Neuronal stem cell (in vitro differentiated cells): ENCODE measurements around the gene RNF145.

Experiments
- DNase-seq: peaks from one replicate; pipeline ENCODE4 v3.0.0-alpha.2; 2013; ENCODE audit warnings: low spot score
- H2AFZ ChIP-seq: one replicate; pipeline ENCODE4 v1.6.1; 2013; ENCODE audit warnings: mild to moderate bottlenecking, low read length, inconsistent platforms
- H2AK5ac ChIP-seq: 2 replicates; pipeline ENCODE4 v1.6.1; 2013; ENCODE audit warnings: low read depth, mild to moderate bottlenecking, inconsistent platforms, low read length, moderate library complexity, mixed read lengths
- H2BK120ac ChIP-seq: 2 replicates; pipeline ENCODE4 v1.6.1; 2013; ENCODE audit warnings: low read depth, mild to moderate bottlenecking, inconsistent platforms, low read length, moderate library complexity, mixed read lengths
- H2BK12ac ChIP-seq: one replicate; pipeline ENCODE4 v1.6.1; 2013; ENCODE audit warnings: low read length, inconsistent platforms
- H2BK15ac ChIP-seq: 2 replicates; pipeline ENCODE4 v1.6.1; 2013; ENCODE audit warnings: mild to moderate bottlenecking, low read length, inconsistent platforms, mixed read lengths
- H2BK5ac ChIP-seq: one replicate; pipeline ENCODE4 v1.6.1; 2013; ENCODE audit warnings: inconsistent platforms, mild to moderate bottlenecking, low read length, moderate library complexity
- H3K14ac ChIP-seq: one replicate; pipeline ENCODE4 v1.6.1; 2013; ENCODE audit warnings: low read length, inconsistent platforms
- H3K18ac ChIP-seq: 2 replicates; pipeline ENCODE4 v1.6.1; 2013; ENCODE audit warnings: low read length, inconsistent platforms
- H3K23ac ChIP-seq: 2 replicates; pipeline ENCODE4 v1.6.1; 2013; ENCODE audit warnings: low read depth, mild to moderate bottlenecking, mixed read lengths, low read length, inconsistent platforms; ENCODE audit not compliant: poor library complexity
- H3K27ac ChIP-seq: replicated peaks from 3 replicates; pipeline ENCODE4 v1.5.1; 2013; ENCODE audit warnings: low read length, inconsistent platforms
- H3K27me3 ChIP-seq, 3 experiments: 2 replicates each; pipeline ENCODE4 v1.6.1; 2013; ENCODE audit warnings: low read length in 3 of 3, mild to moderate bottlenecking in 2 of 3, inconsistent platforms in 1 of 3, low read depth in 1 of 3, mixed read lengths in 1 of 3, moderate library complexity in 1 of 3; ENCODE audit not compliant: control insufficient read depth in 3 of 3, insufficient read depth in 3 of 3
- H3K36me3 ChIP-seq, 2 donors: replicated peaks in 1 of 2; 2 replicates each; pipeline ENCODE4 v1.6.1; 2013; ENCODE audit warnings: low read length in 2 of 2; ENCODE audit not compliant: control insufficient read depth in 2 of 2, insufficient read depth in 2 of 2
- H3K4ac ChIP-seq: 2 replicates; pipeline ENCODE4 v1.6.1; 2013; ENCODE audit warnings: inconsistent platforms, mild to moderate bottlenecking, low read length, moderate library complexity
- H3K4me1 ChIP-seq, 2 donors: 1 replicate in 1 of 2; 2 replicates in 1 of 2; pipeline ENCODE4 v1.6.1; 2013; ENCODE audit warnings: low read length in 2 of 2, low read depth in 1 of 2; ENCODE audit not compliant: control insufficient read depth in 2 of 2, insufficient read depth in 1 of 2
- H3K4me2 ChIP-seq: one replicate; pipeline ENCODE4 v1.6.1; 2013; ENCODE audit warnings: mild to moderate bottlenecking, low read length, inconsistent platforms; ENCODE audit not compliant: insufficient read depth, poor library complexity, severe bottlenecking
- H3K4me3 ChIP-seq, 2 donors: 2 replicates each; pipeline ENCODE4 v1.5.1; 2013; ENCODE audit warnings: low read length in 2 of 2, mild to moderate bottlenecking in 2 of 2, inconsistent platforms in 1 of 2, moderate library complexity in 1 of 2
- H3K79me1 ChIP-seq: one replicate; pipeline ENCODE4 v1.6.1; 2013; ENCODE audit warnings: low read depth, mild to moderate bottlenecking, inconsistent platforms, low read length, moderate library complexity
- H3K9ac ChIP-seq: one replicate; pipeline ENCODE4 v1.6.1; 2013; ENCODE audit warnings: mild to moderate bottlenecking, low read depth, low read length, inconsistent platforms; ENCODE audit not compliant: poor library complexity
- H3K9me3 ChIP-seq, 2 donors: replicated peaks in 1 of 2; 2 replicates each; pipeline versions ENCODE3 to v1.6.1; 2013; ENCODE audit warnings: low read length in 2 of 2, mild to moderate bottlenecking in 2 of 2, inconsistent platforms in 1 of 2, low read depth in 1 of 2, mixed read lengths in 1 of 2, moderate library complexity in 1 of 2; ENCODE audit not compliant: control insufficient read depth in 2 of 2, insufficient read depth in 1 of 2
- H4K8ac ChIP-seq: one replicate; pipeline ENCODE4 v1.6.1; 2013; ENCODE audit warnings: low read depth, mild to moderate bottlenecking, inconsistent platforms, low read length, moderate library complexity
- H4K91ac ChIP-seq: one replicate; pipeline ENCODE4 v1.6.1; 2013; ENCODE audit warnings: low read length, low read depth, mild to moderate bottlenecking, inconsistent platforms; ENCODE audit not compliant: poor library complexity
- WGBS, 2 donors: extraction: QIAGEN DNeasy Blood & Tissue Kit; methylation state at CpG; one replicate each; pipeline ENCODE4 v1.1.7; 2013; ENCODE audit warnings: missing lambda C conversion rate in 2 of 2, mixed read lengths in 1 of 2; ENCODE audit not compliant: insufficient read length in 2 of 2, insufficient replicate concordance in 1 of 2; ENCODE audit errors: extremely low coverage in 2 of 2; 5-methylcytosine and 5-hydroxymethylcytosine counted together

Gene RNF145

GRCh38 chr5:159139802-159140201 lies 69.6 kb downstream of the RNF145 start:
- no peak overlapping the region for H2BK15ac ChIP-seq
- no peak overlapping the region for H3K4ac ChIP-seq
- no peaks in the 10 kb centered on the region for H3K36me3 ChIP-seq
- H3K4me3 ChIP-seq: no peak overlapping the region
- no peak overlapping the region for H3K18ac ChIP-seq
- H3K4me2 ChIP-seq: no peak overlapping the region
- H2BK120ac ChIP-seq: no peak overlapping the region
- H3K27me3 ChIP-seq: no peaks in the 10 kb centered on the region
- H3K9me3 ChIP-seq: no peaks in the 10 kb centered on the region
- no peak overlapping the region for H2AK5ac ChIP-seq
- no peak overlapping the region for H4K8ac ChIP-seq
- H2BK12ac ChIP-seq: no peak overlapping the region
- H2BK5ac ChIP-seq: no peak overlapping the region
- H3K4me1 ChIP-seq: no peaks in the 10 kb centered on the region
- H3K14ac ChIP-seq: no peak overlapping the region
- DNase-seq: no peak
- no peak overlapping the region for H3K27ac ChIP-seq
- no peak overlapping the region for H4K91ac ChIP-seq
- no CpG with 5 or more reads among the region's 7 CpGs for WGBS, 2 donors
- no peak overlapping the region for H3K9ac ChIP-seq
- H3K79me1 ChIP-seq: no peaks in the 10 kb centered on the region
- H2AFZ ChIP-seq: no peak overlapping the region
- no peak overlapping the region for H3K23ac ChIP-seq

GRCh38 chr5:159135896-159136531 lies 73.3 kb downstream of the RNF145 start:
- no peak overlapping the region for H4K91ac ChIP-seq
- no peaks in the 10 kb centered on the region for H3K9me3 ChIP-seq
- H3K4me2 ChIP-seq: no peak overlapping the region
- H2AK5ac ChIP-seq: no peak overlapping the region
- no peak overlapping the region for H3K18ac ChIP-seq
- no peak overlapping the region for H3K4ac ChIP-seq
- H2BK15ac ChIP-seq: no peak overlapping the region
- no peak overlapping the region for H3K23ac ChIP-seq
- no peak overlapping the region for H2AFZ ChIP-seq
- no peak overlapping the region for H3K27ac ChIP-seq
- no peak for DNase-seq
- no peaks in the 10 kb centered on the region for H3K27me3 ChIP-seq
- H2BK5ac ChIP-seq: no peak overlapping the region
- no peaks in the 10 kb centered on the region for H3K79me1 ChIP-seq
- no peak overlapping the region for H4K8ac ChIP-seq
- H3K9ac ChIP-seq: no peak overlapping the region
- WGBS, 2 donors: no CpG with 5 or more reads among the region's 9 CpGs
- H3K4me1 ChIP-seq: no peaks in the 10 kb centered on the region
- no peak overlapping the region for H2BK120ac ChIP-seq
- no peaks in the 10 kb centered on the region for H3K36me3 ChIP-seq
- H3K4me3 ChIP-seq: no peak overlapping the region
- no peak overlapping the region for H3K14ac ChIP-seq
- no peak overlapping the region for H2BK12ac ChIP-seq

GRCh38 chr5:159133041-159133741 lies 76.2 kb downstream of the RNF145 start:
- H2BK12ac ChIP-seq: no peak overlapping the region
- no peak overlapping the region for H2BK5ac ChIP-seq
- H2BK120ac ChIP-seq: no peak overlapping the region
- peak; percentile 43 for DNase-seq
- H3K9me3 ChIP-seq: no peaks in the 10 kb centered on the region
- H3K27me3 ChIP-seq: no peaks in the 10 kb centered on the region
- H2AK5ac ChIP-seq: no peak overlapping the region
- no peak overlapping the region for H3K9ac ChIP-seq
- H3K4me3 ChIP-seq: no peak overlapping the region
- H2AFZ ChIP-seq: no peak overlapping the region
- no peak overlapping the region for H3K14ac ChIP-seq
- H3K23ac ChIP-seq: no peak overlapping the region
- H3K79me1 ChIP-seq: no peaks in the 10 kb centered on the region
- H2BK15ac ChIP-seq: no peak overlapping the region
- no peak overlapping the region for H4K91ac ChIP-seq
- no peak overlapping the region for H3K18ac ChIP-seq
- H3K27ac ChIP-seq: no peak overlapping the region
- H3K4ac ChIP-seq: no peak overlapping the region
- H3K36me3 ChIP-seq: no peaks in the 10 kb centered on the region
- no peak overlapping the region for H3K4me2 ChIP-seq
- H3K4me1 ChIP-seq: no peaks in the 10 kb centered on the region
- no CpG with 5 or more reads among the region's 11 CpGs for WGBS, 2 donors
- no peak overlapping the region for H4K8ac ChIP-seq

- WGBS, 2 donors: no CpG with 5 or more reads among the region's 5 CpGs
- H4K8ac ChIP-seq: no peak overlapping the region
- no peak overlapping the region for H2BK120ac ChIP-seq
- no peak overlapping the region for H2BK5ac ChIP-seq
- no peak overlapping the region for H3K18ac ChIP-seq
- no peak overlapping the region for H3K4me2 ChIP-seq
- H3K4me3 ChIP-seq: no peak overlapping the region
- no peak overlapping the region for H4K91ac ChIP-seq
- no peak overlapping the region for H2BK15ac ChIP-seq
- DNase-seq: no peak
- no peak overlapping the region for H2AK5ac ChIP-seq
- no peaks in the 10 kb centered on the region for H3K79me1 ChIP-seq
- H2AFZ ChIP-seq: no peak overlapping the region
- H3K4ac ChIP-seq: no peak overlapping the region
- no peaks in the 10 kb centered on the region for H3K9me3 ChIP-seq
- H2BK12ac ChIP-seq: no peak overlapping the region
- H3K23ac ChIP-seq: no peak overlapping the region
- no peak overlapping the region for H3K27ac ChIP-seq
- no peaks in the 10 kb centered on the region for H3K4me1 ChIP-seq
- no peak overlapping the region for H3K9ac ChIP-seq
- H3K36me3 ChIP-seq: no peaks in the 10 kb centered on the region
- no peak overlapping the region for H3K14ac ChIP-seq
- no peaks in the 10 kb centered on the region for H3K27me3 ChIP-seq
Measured at GRCh38 chr5:159132429-159133040, 76.8 kb downstream of the RNF145 start.
